VCaP (cell line): ENCODE measurements around the gene CINP.

ENCODE experiments used
- H3K27ac ChIP-seq: fragments of 450-650 bp; 2 replicates; pipeline ENCODE4 v1.5.1; 2017
- TF ChIP-seq, protein P1 (sequence below): fragments of 450-650 bp; conservative IDR thresholded peaks from 2 replicates; pipeline ENCODE4 v1.5.1; 2017; ENCODE audit warnings: mild to moderate bottlenecking, moderate library complexity

CINP gene

DNA sequence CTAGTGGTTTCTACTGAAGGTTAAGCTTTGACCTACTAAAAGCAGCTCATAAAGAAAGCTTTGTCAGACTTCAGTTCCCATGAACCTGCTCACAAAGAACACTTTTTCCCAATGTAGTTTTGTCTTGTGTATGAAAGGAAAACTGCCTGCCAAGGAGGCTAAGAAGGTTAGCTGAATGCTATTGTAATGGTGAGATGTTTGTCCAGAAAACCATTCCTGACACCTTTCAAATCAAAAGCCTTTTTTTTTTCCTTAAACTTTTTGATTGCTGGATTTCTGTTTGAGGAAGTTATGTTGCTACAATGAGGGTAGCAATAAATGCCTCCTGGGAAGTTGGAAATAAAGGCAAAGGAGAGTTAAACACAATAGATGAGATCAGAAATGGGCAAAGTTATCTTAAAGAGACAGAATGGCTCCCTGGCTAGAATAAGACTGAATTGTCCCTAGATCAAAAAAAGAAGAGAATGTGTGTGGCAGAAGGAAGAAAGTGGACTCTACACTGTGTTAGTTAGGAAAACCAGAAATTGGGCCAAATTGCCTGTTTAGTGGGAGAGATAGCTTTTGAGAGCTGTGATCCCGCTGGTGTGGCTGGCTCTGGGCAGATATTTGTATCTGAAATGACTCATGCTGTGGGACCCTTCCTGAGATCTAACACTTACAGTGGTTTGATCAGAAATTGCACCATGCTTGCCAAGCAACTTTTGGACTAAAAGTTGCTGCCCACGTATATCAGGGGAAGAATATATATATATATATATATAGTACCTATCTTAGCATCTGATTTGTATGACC is 27.6 kb upstream of the CINP start:
- H3K27ac ChIP-seq: no peak overlapping the region
- TF ChIP-seq, protein P1, sequence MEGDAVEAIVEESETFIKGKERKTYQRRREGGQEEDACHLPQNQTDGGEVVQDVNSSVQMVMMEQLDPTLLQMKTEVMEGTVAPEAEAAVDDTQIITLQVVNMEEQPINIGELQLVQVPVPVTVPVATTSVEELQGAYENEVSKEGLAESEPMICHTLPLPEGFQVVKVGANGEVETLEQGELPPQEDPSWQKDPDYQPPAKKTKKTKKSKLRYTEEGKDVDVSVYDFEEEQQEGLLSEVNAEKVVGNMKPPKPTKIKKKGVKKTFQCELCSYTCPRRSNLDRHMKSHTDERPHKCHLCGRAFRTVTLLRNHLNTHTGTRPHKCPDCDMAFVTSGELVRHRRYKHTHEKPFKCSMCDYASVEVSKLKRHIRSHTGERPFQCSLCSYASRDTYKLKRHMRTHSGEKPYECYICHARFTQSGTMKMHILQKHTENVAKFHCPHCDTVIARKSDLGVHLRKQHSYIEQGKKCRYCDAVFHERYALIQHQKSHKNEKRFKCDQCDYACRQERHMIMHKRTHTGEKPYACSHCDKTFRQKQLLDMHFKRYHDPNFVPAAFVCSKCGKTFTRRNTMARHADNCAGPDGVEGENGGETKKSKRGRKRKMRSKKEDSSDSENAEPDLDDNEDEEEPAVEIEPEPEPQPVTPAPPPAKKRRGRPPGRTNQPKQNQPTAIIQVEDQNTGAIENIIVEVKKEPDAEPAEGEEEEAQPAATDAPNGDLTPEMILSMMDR: no peak

DNA sequence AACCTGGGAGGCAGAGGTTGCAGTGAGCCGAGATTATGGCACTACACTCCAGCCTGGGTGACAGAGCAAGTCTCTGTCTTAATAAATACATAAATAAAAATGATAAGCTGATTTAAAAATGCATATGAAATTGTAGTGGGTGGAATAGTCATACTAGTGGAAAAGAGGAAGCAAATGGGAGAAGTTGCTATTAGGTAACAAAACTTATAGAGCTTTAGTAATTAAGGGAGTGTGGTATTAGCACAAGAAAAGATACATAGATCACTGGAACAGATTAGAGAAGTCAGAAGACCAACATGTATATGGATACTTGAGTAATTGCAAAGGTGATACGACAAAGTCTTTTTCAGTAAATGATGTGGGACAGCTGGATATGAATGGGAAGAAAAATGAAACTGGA is 26.6 kb upstream of the CINP start:
- TF ChIP-seq, protein P1: no peak
- H3K27ac ChIP-seq: no peak overlapping the region

DNA sequence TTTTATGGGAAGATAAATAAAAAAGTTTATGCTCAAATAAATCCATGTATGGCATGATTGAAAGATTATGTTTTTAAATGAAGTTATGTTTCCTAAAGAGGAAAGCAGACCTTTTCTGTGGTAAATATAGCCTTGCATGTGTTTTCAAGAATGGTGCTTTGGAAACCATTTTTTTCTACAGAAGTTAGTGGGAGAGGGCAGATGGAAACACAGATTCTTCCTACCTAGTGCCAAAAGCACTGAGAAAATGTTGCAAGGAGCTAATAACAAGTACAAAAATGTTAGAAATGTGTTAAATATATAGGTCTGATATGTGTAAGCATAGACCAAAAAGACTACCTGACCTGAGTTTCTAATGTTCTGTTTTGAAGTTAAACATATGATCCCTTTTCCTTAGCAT is 24.4 kb upstream of the CINP start:
- H3K27ac ChIP-seq: no peak overlapping the region
- TF ChIP-seq, protein P1: no peak

DNA sequence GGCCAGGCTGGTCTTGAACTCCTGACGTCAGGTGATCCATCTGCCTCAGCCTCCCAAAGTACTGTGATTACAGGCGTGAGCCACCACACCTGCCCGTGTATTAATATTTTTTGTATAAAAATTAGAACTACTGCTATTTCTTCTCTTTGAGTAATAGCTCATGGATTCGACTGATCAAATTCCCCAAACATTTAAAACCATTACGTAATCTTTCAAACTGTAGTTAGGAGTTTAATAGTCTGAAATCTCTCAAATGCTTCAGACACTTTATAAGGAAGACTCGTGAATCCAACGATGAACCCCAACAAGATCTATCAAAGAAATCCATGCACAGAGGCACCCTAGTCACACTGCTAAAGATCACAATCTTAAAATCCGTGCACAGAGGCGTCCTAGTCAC is 16.1 kb upstream of the CINP start:
- TF ChIP-seq, protein P1: no peak
- no peak overlapping the region for H3K27ac ChIP-seq

DNA sequence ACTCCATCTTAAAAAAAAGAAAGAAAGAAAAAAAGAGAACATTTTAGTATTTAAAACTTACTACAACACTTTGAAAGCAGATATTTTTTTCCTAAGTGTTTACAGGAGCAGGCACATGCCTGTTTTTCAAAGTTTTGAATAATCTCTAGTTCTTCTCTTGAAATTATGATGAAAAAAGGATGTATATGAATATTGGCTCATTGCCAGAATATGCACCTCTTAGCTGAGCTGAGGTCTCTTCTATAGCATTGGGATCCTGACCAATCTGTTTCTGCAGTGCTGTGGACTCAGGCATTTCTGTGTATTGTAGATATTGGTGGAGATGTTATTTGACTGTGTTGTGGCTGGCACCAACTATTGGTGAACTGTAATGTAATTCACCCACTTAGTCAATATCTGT is 15.0 kb upstream of the CINP start:
- TF ChIP-seq, protein P1: no peak
- H3K27ac ChIP-seq: no peak overlapping the region

DNA sequence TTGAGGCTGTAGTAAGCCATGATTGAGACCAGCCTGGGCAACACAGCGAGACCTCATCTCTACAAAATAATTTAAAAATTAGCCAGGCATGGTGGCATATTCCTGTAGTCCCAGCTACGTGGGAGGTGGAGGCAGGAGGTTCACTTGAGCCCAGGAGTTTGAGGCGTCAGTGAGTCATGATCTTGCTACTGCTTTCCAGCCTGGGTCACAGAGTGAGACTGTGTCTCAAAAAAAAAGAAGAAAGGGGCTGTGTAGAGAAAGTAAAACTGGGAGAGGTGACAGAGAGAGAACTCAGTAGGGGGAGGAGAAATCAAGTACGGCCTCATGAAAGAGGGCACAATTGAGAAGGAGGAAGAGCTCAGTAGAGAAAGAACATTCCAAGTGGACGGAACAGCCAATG is 12.4 kb upstream of the CINP start:
- TF ChIP-seq, protein P1: no peak
- H3K27ac ChIP-seq: no peak overlapping the region

DNA sequence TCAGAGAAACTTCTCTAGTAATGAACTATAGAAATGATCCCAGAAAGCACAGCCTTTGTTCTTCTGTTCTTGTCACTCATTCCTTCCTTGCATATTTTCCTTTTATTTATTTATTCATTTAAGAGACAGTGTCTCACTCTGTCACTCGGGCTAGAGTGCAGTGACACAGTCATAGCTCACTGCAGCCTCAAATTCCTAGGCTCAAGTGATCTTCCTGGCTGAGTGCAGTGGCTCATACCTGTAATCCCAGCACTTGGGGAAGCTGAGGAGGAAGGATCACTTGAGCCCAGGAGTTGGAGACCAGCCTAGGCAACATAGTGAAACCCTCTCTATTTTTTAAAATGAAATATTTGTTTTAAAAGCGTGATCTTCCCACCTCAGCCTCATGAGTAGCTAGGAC is 11.6 kb upstream of the CINP start:
- TF ChIP-seq, protein P1: no peak
- no peak overlapping the region for H3K27ac ChIP-seq
